ENCODE data around the gene PALS1. TPM values are rescaled to one million over a fixed set of nuclear protein-coding genes. Genes with fewer than 3 reads are reported as not detected.
A peak's percentile ranks its signal among the peaks of the same experiment; 100 is the strongest.

The PALS1 gene
- total RNA-seq, 2 donors from 2014 or later, result 26.0 to 29.6 TPM

- Histone ChIP-seq H3K27me3 (ENCODE audit: control insufficient read depth, insufficient read depth, low read length, poor library complexity, severe bottlenecking) (no peaks in the 10 kb centered on the region), H3K36me3 (ENCODE audit: control insufficient read depth, insufficient read depth, low read length) (no peaks in the 10 kb centered on the region), H3K27ac (ENCODE audit: low read depth, low read length) (no peak overlapping the region), H3K9me3 (ENCODE audit: control insufficient read depth, low read length) (no peaks in the 10 kb centered on the region), H3K9ac (ENCODE audit: extremely low read depth, low read length, poor library complexity, severe bottlenecking) (no peak overlapping the region), H3K4me1 (ENCODE audit: control insufficient read depth, insufficient read depth, low read length) (no peaks in the 10 kb centered on the region), H3K4me3 (ENCODE audit: low read length) (no peak overlapping the region)
- no peak overlapping the region for H3K4me3 Mint-ChIP-seq
- no peaks in the 10 kb centered on the region for H3K27me3 Mint-ChIP-seq (ENCODE audit: insufficient read depth)
- WGBS, 2 experiments (ENCODE audit: insufficient coverage in 1 of 2, insufficient read length in 1 of 2), result 89 to 90% methylated on average over 4 to 8 of the region's 8 CpGs
- H3K36me3 Mint-ChIP-seq (ENCODE audit: low read depth), result no peaks in the 10 kb centered on the region
- H3K4me1 Mint-ChIP-seq, result no peaks in the 10 kb centered on the region
- DNase-seq, result no peak
- no peak overlapping the region for H3K27ac Mint-ChIP-seq
- TF ChIP-seq, protein P1, sequence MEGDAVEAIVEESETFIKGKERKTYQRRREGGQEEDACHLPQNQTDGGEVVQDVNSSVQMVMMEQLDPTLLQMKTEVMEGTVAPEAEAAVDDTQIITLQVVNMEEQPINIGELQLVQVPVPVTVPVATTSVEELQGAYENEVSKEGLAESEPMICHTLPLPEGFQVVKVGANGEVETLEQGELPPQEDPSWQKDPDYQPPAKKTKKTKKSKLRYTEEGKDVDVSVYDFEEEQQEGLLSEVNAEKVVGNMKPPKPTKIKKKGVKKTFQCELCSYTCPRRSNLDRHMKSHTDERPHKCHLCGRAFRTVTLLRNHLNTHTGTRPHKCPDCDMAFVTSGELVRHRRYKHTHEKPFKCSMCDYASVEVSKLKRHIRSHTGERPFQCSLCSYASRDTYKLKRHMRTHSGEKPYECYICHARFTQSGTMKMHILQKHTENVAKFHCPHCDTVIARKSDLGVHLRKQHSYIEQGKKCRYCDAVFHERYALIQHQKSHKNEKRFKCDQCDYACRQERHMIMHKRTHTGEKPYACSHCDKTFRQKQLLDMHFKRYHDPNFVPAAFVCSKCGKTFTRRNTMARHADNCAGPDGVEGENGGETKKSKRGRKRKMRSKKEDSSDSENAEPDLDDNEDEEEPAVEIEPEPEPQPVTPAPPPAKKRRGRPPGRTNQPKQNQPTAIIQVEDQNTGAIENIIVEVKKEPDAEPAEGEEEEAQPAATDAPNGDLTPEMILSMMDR (conservative IDR thresholded peaks at IDR 0.05), result no peak
- no peaks in the 10 kb centered on the region for H3K9me3 Mint-ChIP-seq
Measured at GRCh38 chr14:67207810-67208209, 33.4 kb upstream of the PALS1 start.

DNA sequence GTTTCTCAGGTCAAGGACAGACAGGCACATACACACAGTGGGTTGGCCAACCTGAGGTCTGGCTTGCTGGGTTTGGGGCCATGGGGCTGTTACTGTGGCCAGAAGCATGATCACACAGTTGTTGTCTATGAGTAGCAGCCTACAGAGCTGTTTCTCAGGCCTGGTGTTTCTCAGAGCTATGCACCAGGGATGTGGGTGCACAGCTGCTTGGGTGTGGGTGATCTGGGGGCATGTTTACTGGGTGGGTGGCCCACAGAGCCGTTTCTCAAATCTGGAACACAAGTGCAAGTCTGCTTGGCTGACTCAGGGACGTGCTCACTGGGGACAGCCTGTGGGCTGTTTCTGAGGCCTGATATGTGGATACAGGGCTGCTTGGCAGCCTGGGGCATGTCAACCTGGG, 23.1 kb upstream of the PALS1 start:
- TF ChIP-seq, protein P1 (conservative IDR thresholded peaks at IDR 0.05), result no peak
- no peak overlapping the region for H3K9ac ChIP-seq (ENCODE audit: extremely low read depth, low read length, poor library complexity, severe bottlenecking)
- no peaks in the 10 kb centered on the region for H3K27me3 ChIP-seq (ENCODE audit: control insufficient read depth, insufficient read depth, low read length, poor library complexity, severe bottlenecking)
- H3K4me3 ChIP-seq (ENCODE audit: low read length), result no peak overlapping the region
- no peaks in the 10 kb centered on the region for H3K4me1 Mint-ChIP-seq
- no peak overlapping the region for H3K4me3 Mint-ChIP-seq
- H3K9me3 Mint-ChIP-seq, result no peaks in the 10 kb centered on the region
- H3K27me3 Mint-ChIP-seq (ENCODE audit: insufficient read depth), result peaks cover 2% of the 10 kb centered on the region
- H3K27ac ChIP-seq (ENCODE audit: low read depth, low read length), result no peak overlapping the region
- no peaks in the 10 kb centered on the region for H3K9me3 ChIP-seq (ENCODE audit: control insufficient read depth, low read length)
- H3K4me1 ChIP-seq (ENCODE audit: control insufficient read depth, insufficient read depth, low read length), result no peaks in the 10 kb centered on the region
- 72 to 74% methylated on average over 2 of the region's 2 CpGs for WGBS, 2 experiments (ENCODE audit: insufficient coverage in 1 of 2, insufficient read length in 1 of 2)
- no peak for DNase-seq
- H3K36me3 ChIP-seq (ENCODE audit: control insufficient read depth, insufficient read depth, low read length), result no peaks in the 10 kb centered on the region
- H3K27ac Mint-ChIP-seq, result peak overlapping the region; percentile 58
- no peaks in the 10 kb centered on the region for H3K36me3 Mint-ChIP-seq (ENCODE audit: low read depth)

GRCh38 chr14:67221248-67221981, 19.8 kb upstream of the PALS1 start:
- H3K4me3 Mint-ChIP-seq, result no peak overlapping the region
- H3K27me3 ChIP-seq (ENCODE audit: control insufficient read depth, insufficient read depth, low read length, poor library complexity, severe bottlenecking), result no peaks in the 10 kb centered on the region
- WGBS, 2 experiments (ENCODE audit: insufficient coverage in 1 of 2, insufficient read length in 1 of 2), result 72 to 78% methylated on average over 2 to 3 of the region's 6 CpGs
- no peaks in the 10 kb centered on the region for H3K36me3 Mint-ChIP-seq (ENCODE audit: low read depth)
- H3K9me3 Mint-ChIP-seq, result no peaks in the 10 kb centered on the region
- DNase-seq, result no peak
- H3K4me1 ChIP-seq (ENCODE audit: control insufficient read depth, insufficient read depth, low read length), result no peaks in the 10 kb centered on the region
- no peaks in the 10 kb centered on the region for H3K9me3 ChIP-seq (ENCODE audit: control insufficient read depth, low read length)
- H3K4me1 Mint-ChIP-seq, result no peaks in the 10 kb centered on the region
- no peak overlapping the region for H3K4me3 ChIP-seq (ENCODE audit: low read length)
- no peak overlapping the region for H3K27ac Mint-ChIP-seq
- TF ChIP-seq, protein P1 (conservative IDR thresholded peaks at IDR 0.05), result no peak
- H3K9ac ChIP-seq (ENCODE audit: extremely low read depth, low read length, poor library complexity, severe bottlenecking), result no peak overlapping the region
- H3K27ac ChIP-seq (ENCODE audit: low read depth, low read length), result no peak overlapping the region
- no peaks in the 10 kb centered on the region for H3K36me3 ChIP-seq (ENCODE audit: control insufficient read depth, insufficient read depth, low read length)
- no peaks in the 10 kb centered on the region for H3K27me3 Mint-ChIP-seq (ENCODE audit: insufficient read depth)
